Spinal cord (tissue), 10 donors: ENCODE measurements around the gene DPF3. TPM values are rescaled to one million over a fixed set of nuclear protein-coding genes. Genes with fewer than 3 reads are reported as not detected.
A peak's percentile ranks its signal among the peaks of the same experiment; 100 is the strongest.

Experiments
- DNase-seq, 6 donors: peaks; one replicate each; pipeline versions ENCODE4 v3.0.0 to v3.0.0-alpha.2; 2013 to 2015; ENCODE audit warnings: low spot score in 6 of 6, low read depth in 4 of 6
- H3K27ac ChIP-seq: one replicate; pipeline ENCODE4 v1.5.1; 2013; ENCODE audit warnings: low read depth, low read length, control low read depth
- H3K27me3 ChIP-seq: one replicate; pipeline ENCODE4 v1.6.1; 2013; ENCODE audit warnings: low read length; ENCODE audit not compliant: control insufficient read depth, insufficient read depth
- H3K36me3 ChIP-seq: one replicate; pipeline ENCODE4 v1.6.1; 2013; ENCODE audit warnings: low read length; ENCODE audit not compliant: control insufficient read depth, insufficient read depth
- H3K4me1 ChIP-seq: one replicate; pipeline ENCODE4 v1.6.1; 2013; ENCODE audit warnings: low read length; ENCODE audit not compliant: control insufficient read depth, insufficient read depth
- H3K4me3 ChIP-seq: one replicate; pipeline ENCODE4 v1.5.1; 2013; ENCODE audit warnings: low read depth, low read length, control low read depth
- H3K9me3 ChIP-seq: one replicate; pipeline ENCODE4 v1.6.1; 2013; ENCODE audit warnings: low read length; ENCODE audit not compliant: control insufficient read depth, insufficient read depth
- WGBS: methylation state at CpG from one replicate; pipeline ENCODE4 v1.1.5; 2013; ENCODE audit warnings: missing lambda C conversion rate; ENCODE audit not compliant: insufficient coverage; 5-methylcytosine and 5-hydroxymethylcytosine counted together
- polyA plus RNA-seq, 2 donors: library from polyadenylated mRNA; unstranded; fragments of 120-200 nt; gene quantifications; one replicate each; pipeline ENCODE4 v1.2.1, GENCODE V29; 2013; ENCODE audit not compliant: insufficient read length in 2 of 2
- total RNA-seq, 2 donors: library from RNA; depleted of rRNA in 1 of 2; stranded (reverse); fragments of 120-200 nt in 1 of 2; fragments of >200 nt in 1 of 2; gene quantifications; one replicate each; pipeline versions ENCODE4 v1.2.3 to v1.2.4, GENCODE V29; 2013 to 2014
- donor health status: healthy.

Gene DPF3
- total and polyA plus RNA-seq, 4 donors = 9.6 to 14.5 (median 12.8) TPM

DNA sequence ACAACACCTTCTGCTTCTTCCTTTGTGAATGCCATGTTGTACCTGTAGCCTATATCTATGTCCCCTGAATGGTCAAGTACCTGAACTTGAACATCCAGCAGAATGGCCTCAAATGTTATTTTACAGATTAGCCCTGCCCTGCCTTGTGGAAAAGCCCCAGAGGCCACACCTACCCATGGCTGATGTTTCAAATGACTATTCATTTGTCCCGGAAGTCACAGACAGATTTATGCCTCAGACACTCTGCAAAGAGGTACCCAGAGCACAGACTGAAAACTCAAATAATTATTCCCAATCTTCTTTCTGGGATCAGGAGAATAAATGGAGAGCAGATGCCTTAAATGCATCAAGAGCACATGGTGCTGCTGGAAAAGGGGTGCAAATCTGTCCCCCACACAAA lies 13.0 kb upstream of the DPF3 start:
- 67% methylated on average over 1 of the region's 1 CpG for WGBS
- H3K4me3 ChIP-seq = no peak overlapping the region
- H3K4me1 ChIP-seq = no peaks in the 10 kb centered on the region
- no peak for DNase-seq
- no peaks in the 10 kb centered on the region for H3K9me3 ChIP-seq
- H3K27me3 ChIP-seq = peaks cover 2% of the 10 kb centered on the region
- no peaks in the 10 kb centered on the region for H3K36me3 ChIP-seq
- H3K27ac ChIP-seq = no peak overlapping the region

DNA sequence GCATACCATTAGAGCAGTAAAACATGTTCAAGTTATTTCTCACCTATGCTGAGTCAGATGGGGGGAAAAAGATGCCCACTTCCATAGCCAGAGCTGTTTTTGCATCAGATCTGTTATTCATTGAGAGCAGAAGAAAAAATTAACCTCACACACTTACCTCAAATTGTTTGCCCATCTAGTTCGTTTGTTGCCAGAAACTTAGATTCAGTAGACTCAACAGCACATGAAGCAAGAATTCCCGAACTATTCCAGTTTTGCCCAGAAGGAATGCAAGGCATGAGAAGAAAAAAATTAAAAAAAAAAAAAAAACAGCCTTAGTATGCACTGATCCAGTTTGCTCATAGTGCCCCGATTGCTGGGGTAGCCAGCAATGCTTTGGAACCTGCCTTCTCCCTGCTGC lies 12.4 kb upstream of the DPF3 start:
- WGBS = 94% methylated on average over 2 of the region's 3 CpGs
- Histone ChIP-seq H3K4me1 (no peaks in the 10 kb centered on the region), H3K36me3 (no peaks in the 10 kb centered on the region), H3K4me3 (no peak overlapping the region), H3K27me3 (peaks cover 2% of the 10 kb centered on the region), H3K9me3 (no peaks in the 10 kb centered on the region), H3K27ac (no peak overlapping the region)
- no peak for DNase-seq

DNA sequence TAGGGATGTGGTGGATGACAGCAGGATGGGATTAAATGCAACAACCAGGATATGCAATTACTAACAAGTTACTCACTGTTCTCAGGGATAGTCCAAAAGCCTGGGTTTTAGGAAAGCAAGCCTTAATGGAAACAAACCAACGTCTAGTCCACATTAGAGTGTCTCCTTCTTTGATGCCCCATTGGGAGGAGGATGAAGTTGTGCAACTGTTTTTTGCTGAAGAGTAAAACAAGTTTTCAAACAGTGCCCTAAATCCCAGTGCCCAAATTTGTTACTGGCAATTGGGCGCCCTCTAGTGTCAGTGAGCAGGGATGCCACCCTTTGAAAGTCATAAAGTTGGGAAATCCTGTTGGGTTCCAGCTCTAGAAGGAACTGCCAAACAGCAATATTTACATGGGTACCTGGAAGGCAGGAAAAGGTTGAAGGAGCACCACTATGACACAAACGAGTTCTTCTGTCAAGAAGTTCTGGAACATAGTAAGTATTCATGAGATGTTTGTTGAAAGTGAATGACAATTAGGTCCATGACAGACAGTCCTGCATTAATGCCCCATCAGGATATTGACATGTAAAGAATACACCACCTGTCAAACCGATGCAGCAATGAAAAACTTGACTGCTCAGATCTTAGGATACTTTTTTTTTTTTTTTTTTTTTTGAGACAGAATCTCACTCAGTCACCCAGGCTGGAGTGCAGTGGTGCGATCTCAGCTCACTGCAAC lies 11.1 kb upstream of the DPF3 start:
- Histone ChIP-seq H3K36me3 (no peaks in the 10 kb centered on the region), H3K27ac (no peak overlapping the region), H3K4me1 (no peaks in the 10 kb centered on the region), H3K27me3 (peaks cover 2% of the 10 kb centered on the region), H3K4me3 (no peak overlapping the region), H3K9me3 (no peaks in the 10 kb centered on the region)
- 20% methylated on average over 4 of the region's 5 CpGs for WGBS
- DNase-seq = peak in 3 of 6 donors; percentile 56 to 93 (median 87)

GRCh38 chr14:72904218-72904617 lies 10.3 kb upstream of the DPF3 start:
- 83% methylated on average over 1 of the region's 1 CpG for WGBS
- H3K9me3 ChIP-seq = no peaks in the 10 kb centered on the region

GRCh38 chr14:72903716-72904115 lies 9.8 kb upstream of the DPF3 start:
- no peak for DNase-seq
- no peak overlapping the region for H3K27ac ChIP-seq
- no peak overlapping the region for H3K4me3 ChIP-seq
- no CpG with 5 or more reads among the region's 1 CpG for WGBS
- H3K36me3 ChIP-seq = no peaks in the 10 kb centered on the region
- peaks cover 2% of the 10 kb centered on the region for H3K27me3 ChIP-seq
- H3K4me1 ChIP-seq = no peaks in the 10 kb centered on the region
- H3K9me3 ChIP-seq = no peaks in the 10 kb centered on the region

More at GRCh38 chr14:72904218-72904617, 10.3 kb upstream of the DPF3 start:
- Histone ChIP-seq H3K27me3 (peaks cover 2% of the 10 kb centered on the region), H3K27ac (no peak overlapping the region), H3K4me1 (no peaks in the 10 kb centered on the region), H3K4me3 (no peak overlapping the region), H3K36me3 (no peaks in the 10 kb centered on the region)
- DNase-seq = no peak

- no peak overlapping the region for H3K4me3 ChIP-seq
- H3K9me3 ChIP-seq = no peaks in the 10 kb centered on the region
- peaks cover under 1% of the 10 kb centered on the region for H3K27me3 ChIP-seq
- no peaks in the 10 kb centered on the region for H3K4me1 ChIP-seq
- no peaks in the 10 kb centered on the region for H3K36me3 ChIP-seq
- H3K27ac ChIP-seq = no peak overlapping the region
- DNase-seq = no peak
- WGBS = 93% methylated on average over 3 of the region's 5 CpGs
These were observed 9.1 kb upstream of the DPF3 start for GRCh38 chr14:72902801-72903530.

- Histone ChIP-seq H3K4me3 (no peak overlapping the region), H3K36me3 (no peaks in the 10 kb centered on the region), H3K9me3 (no peaks in the 10 kb centered on the region), H3K27me3 (no peaks in the 10 kb centered on the region), H3K27ac (no peak overlapping the region), H3K4me1 (no peaks in the 10 kb centered on the region)
- no peak for DNase-seq
- WGBS = 80% methylated on average over 2 of the region's 3 CpGs
These were observed 7.5 kb upstream of the DPF3 start for GRCh38 chr14:72901361-72901760.

DNA sequence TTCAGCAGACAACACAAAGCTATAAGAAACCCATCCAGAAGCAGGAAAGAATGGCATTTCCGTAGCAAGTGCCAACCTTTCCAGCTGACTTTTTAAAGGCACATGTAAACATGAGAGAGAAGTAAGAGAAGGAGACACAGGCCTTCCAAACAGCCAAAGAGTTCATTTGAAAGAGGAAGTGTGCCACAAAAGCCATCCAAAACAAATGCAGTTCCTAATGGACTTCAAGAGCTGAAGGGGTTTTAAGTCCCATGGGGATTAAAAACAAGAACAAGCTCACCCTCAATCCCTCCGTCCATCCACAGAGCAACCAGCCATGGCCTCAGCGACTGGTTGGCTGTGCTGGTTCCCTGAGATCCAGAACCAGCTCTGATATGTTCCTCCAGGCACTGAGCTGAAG lies 4.5 kb upstream of the DPF3 start:
- no peak for DNase-seq
- no CpG with 5 or more reads among the region's 3 CpGs for WGBS
- no peaks in the 10 kb centered on the region for H3K9me3 ChIP-seq
- H3K27me3 ChIP-seq = peaks cover 17% of the 10 kb centered on the region
- no peaks in the 10 kb centered on the region for H3K36me3 ChIP-seq
- no peak overlapping the region for H3K4me3 ChIP-seq
- H3K27ac ChIP-seq = no peak overlapping the region
- peaks cover 9% of the 10 kb centered on the region for H3K4me1 ChIP-seq

GRCh38 chr14:72894623-72895378 lies 900 bp upstream of the DPF3 start:
- 4% methylated on average over 15 of the region's 25 CpGs for WGBS
- H3K36me3 ChIP-seq = no peaks in the 10 kb centered on the region
- peak overlapping the region; percentile 84 for H3K4me3 ChIP-seq
- peaks cover 42% of the 10 kb centered on the region for H3K27me3 ChIP-seq
- DNase-seq = no peak
- peak overlapping the region; percentile 45 for H3K27ac ChIP-seq
- H3K4me1 ChIP-seq = peaks cover 27% of the 10 kb centered on the region
- no peaks in the 10 kb centered on the region for H3K9me3 ChIP-seq
